ENCODE data around the gene MATCAP1. TPM values are rescaled to one million over a fixed set of nuclear protein-coding genes. Genes with fewer than 3 reads are reported as not detected.
A peak's percentile ranks its signal among the peaks of the same experiment; 100 is the strongest.

Gene MATCAP1
- total and polyA plus RNA-seq, 7 experiments from 2014 or later: 0.48 to 88.1 (median 4.9) TPM

DNA sequence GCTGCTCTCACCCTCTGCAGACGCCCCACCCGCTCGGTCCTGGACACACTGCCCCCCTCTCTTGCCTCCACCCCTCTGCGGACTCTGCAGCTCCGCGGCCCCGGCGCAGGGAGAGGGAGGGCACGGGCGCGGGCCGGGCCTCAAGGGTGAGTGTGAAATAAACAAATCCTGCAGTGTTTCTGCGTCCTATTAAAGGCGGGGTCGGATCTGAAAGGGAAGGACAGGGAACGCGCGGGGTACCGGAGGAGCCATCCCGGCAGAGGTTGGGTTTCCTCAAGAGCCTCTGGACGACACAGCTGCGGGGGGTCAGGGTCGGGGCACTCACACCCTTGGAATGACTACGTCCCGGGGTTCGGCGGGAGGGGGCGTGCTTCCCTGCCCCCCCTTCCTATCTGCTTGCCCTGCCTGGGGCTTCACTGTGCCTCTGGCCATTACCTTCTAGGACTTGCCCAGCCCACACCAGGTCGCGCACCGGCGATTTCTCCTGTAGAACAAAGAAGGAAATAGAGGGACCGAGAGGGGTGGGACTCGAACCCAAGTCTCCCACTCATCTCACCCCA is 19.7 kb downstream of the MATCAP1 start:
- no peak for DNase-seq
- ChIA-PET CTCF (no interaction called here), POLR2A (interaction anchor here (0.9 to 2.2 kb wide), 3 partner anchors 11 to 54 kb away, joined by 3 to 11 read pairs (median 5); partner anchors contain the start of genes MATCAP1 and PHAF1)
- intact Hi-C loops (cut with micrococcal nuclease): no loop called here
- H3K27ac Mint-ChIP-seq: peak overlapping the region in 1 of 9 donors; percentile 69
- Histone ChIP-seq H3K27ac (ENCODE audit: low read depth, low read length) (no peak overlapping the region), H3K27me3 (ENCODE audit: control insufficient read depth in 2 of 2, insufficient read depth in 2 of 2, low read length in 2 of 2) (peaks cover 9 to 35% of the 10 kb centered on the region in 2 donors), H3K9me3 (ENCODE audit: control insufficient read depth in 2 of 3, low read length in 3 of 3) (no peaks in the 10 kb centered on the region), H3K36me3 (ENCODE audit: control insufficient read depth in 2 of 3, insufficient read depth in 3 of 3, low read length in 3 of 3) (peaks cover 0 to 3% (median 0%) of the 10 kb centered on the region in 3 experiments), H3K4me1 (ENCODE audit: control insufficient read depth in 2 of 2, insufficient read depth in 2 of 2, low read length in 2 of 2) (peaks cover 18 to 45% of the 10 kb centered on the region in 2 donors), H3K4me3 (ENCODE audit: low read length) (peak overlapping the region; percentile 51)
- no peaks in the 10 kb centered on the region for H3K9me3 Mint-ChIP-seq
- peak overlapping the region in 9 of 10 donors; percentile 19 to 82 (median 70) for H3K4me3 Mint-ChIP-seq
- no peak for ATAC-seq
- peaks cover 7 to 50% (median 19%) of the 10 kb centered on the region in 7 donors for H3K4me1 Mint-ChIP-seq
- H3K36me3 Mint-ChIP-seq: peaks cover 0 to 33% (median 0%) of the 10 kb centered on the region in 5 donors
- peaks cover 23 to 41% (median 35%) of the 10 kb centered on the region in 5 donors for H3K27me3 Mint-ChIP-seq

DNA sequence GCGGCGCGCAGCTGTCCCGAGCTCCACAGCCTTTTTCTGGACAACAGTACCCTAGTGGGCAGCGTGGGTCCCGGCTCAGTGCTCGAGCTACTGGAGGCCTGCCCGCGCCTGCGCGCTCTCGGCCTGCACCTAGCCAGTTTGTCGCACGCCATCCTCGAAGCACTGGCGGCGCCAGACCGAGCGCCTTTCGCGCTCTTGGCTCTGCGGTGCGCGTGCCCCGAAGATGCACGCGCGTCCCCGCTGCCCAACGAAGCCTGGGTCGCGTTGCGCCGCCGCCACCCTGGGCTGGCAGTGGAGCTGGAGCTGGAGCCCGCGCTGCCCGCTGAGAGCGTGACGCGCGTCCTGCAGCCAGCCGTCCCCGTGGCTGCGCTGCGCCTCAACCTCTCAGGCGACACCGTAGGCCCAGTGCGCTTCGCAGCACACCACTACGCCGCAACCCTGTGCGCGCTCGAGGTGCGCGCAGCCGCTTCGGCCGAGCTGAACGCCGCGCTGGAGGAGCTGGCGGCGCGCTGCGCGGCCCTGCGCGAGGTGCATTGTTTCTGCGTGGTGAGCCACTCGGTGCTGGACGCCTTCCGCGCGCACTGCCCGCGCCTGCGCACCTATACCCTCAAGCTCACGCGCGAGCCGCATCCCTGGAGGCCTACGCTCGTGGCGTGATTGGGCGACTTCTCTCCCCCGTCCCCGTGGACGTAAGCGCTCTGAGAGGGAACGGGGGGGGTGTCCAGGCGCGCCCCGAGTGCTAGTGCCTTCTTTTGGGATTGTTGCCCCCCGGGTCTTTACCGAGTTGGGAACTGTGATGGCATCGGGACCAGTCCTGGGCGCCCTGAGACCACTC is 20.4 kb downstream of the MATCAP1 start:
- no peaks in the 10 kb centered on the region for H3K9me3 Mint-ChIP-seq
- ChIA-PET POLR2A (interaction anchor here (1.3 to 4.6 kb wide), 8 partner anchors 8 to 158 kb away, joined by 3 to 31 read pairs (median 6); partner anchors contain the start of genes B3GNT9, E2F4, MATCAP1 and NOL3), CTCF (interaction anchor here (1.0 to 1.7 kb wide), 2 partner anchors 9 to 22 kb away, joined by 7 read pairs; no protein-coding TSS in a partner anchor)
- Histone ChIP-seq H3K36me3 (ENCODE audit: control insufficient read depth in 2 of 3, insufficient read depth in 3 of 3, low read length in 3 of 3) (peaks cover 0 to 3% (median 0%) of the 10 kb centered on the region in 3 experiments), H3K4me1 (ENCODE audit: control insufficient read depth in 2 of 2, insufficient read depth in 2 of 2, low read length in 2 of 2) (peaks cover 23 to 52% of the 10 kb centered on the region in 2 donors), H3K9me3 (ENCODE audit: control insufficient read depth in 2 of 3, low read length in 3 of 3) (no peaks in the 10 kb centered on the region), H3K4me3 (ENCODE audit: low read length) (peak overlapping the region; percentile 51), H3K27me3 (ENCODE audit: control insufficient read depth in 2 of 2, insufficient read depth in 2 of 2, low read length in 2 of 2) (peaks cover 9 to 30% of the 10 kb centered on the region in 2 donors), H3K27ac (ENCODE audit: low read depth, low read length) (no peak overlapping the region)
- H3K27ac Mint-ChIP-seq: peak overlapping the region in 1 of 9 donors; percentile 63
- peaks cover 0 to 38% (median 0%) of the 10 kb centered on the region in 5 donors for H3K36me3 Mint-ChIP-seq
- H3K4me3 Mint-ChIP-seq: peak overlapping the region in 9 of 10 donors; percentile 27 to 82 (median 70)
- ATAC-seq (peak; percentile 1), DNase-seq (peak in 6 of 9 donors; percentile 30 to 67 (median 41))
- intact Hi-C loops (cut with micrococcal nuclease): no loop called here
- H3K4me1 Mint-ChIP-seq: peaks cover 11 to 49% (median 26%) of the 10 kb centered on the region in 7 donors
- peaks cover 23 to 35% (median 32%) of the 10 kb centered on the region in 5 donors for H3K27me3 Mint-ChIP-seq

DNA sequence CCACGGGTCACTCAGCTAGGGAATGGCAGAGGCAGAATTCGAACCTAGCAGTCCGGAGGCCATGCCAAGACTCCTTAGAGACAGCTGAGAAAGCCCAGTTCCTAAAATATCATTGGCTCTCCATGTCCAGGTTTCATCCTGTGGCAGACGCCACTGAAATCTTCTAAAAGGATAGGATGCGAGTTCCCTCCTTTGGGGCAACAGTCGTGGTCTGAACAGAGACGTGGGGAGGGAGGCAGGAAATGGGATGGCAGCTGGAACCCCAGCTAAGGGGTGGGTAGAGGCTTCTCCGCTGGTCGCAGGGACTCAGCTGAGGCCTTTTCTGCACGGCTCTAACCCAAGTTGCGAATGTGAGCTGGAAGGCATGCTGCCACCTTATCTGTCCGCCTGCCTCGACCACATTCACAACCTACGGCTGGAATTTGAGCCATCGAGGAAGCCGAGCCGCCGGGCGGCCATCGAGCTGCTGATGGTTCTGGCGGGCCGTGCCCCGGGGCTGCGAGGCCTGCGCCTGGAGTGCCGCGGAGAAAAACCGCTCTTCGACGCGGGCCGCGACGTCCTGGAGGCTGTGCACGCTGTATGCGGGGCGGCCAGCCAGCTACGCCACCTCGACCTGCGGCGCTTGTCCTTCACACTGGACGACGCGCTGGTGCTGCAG is 21.1 kb downstream of the MATCAP1 start:
- Histone ChIP-seq H3K27ac (ENCODE audit: low read depth, low read length) (no peak overlapping the region), H3K36me3 (ENCODE audit: control insufficient read depth in 2 of 3, insufficient read depth in 3 of 3, low read length in 3 of 3) (peaks cover 0 to 3% (median 0%) of the 10 kb centered on the region in 3 experiments), H3K4me1 (ENCODE audit: control insufficient read depth in 2 of 2, insufficient read depth in 2 of 2, low read length in 2 of 2) (peaks cover 29 to 59% of the 10 kb centered on the region in 2 donors), H3K27me3 (ENCODE audit: control insufficient read depth in 2 of 2, insufficient read depth in 2 of 2, low read length in 2 of 2) (peaks cover 9 to 30% of the 10 kb centered on the region in 2 donors), H3K9me3 (ENCODE audit: control insufficient read depth in 2 of 3, low read length in 3 of 3) (no peaks in the 10 kb centered on the region), H3K4me3 (ENCODE audit: low read length) (peak overlapping the region; percentile 51)
- ChIA-PET CTCF (interaction anchor here (1.0 to 1.8 kb wide), 3 partner anchors 8 to 23 kb away, joined by 5 to 7 read pairs (median 7); no protein-coding TSS in a partner anchor), POLR2A (interaction anchor here (0.9 to 4.6 kb wide), 8 partner anchors 9 to 158 kb away, joined by 3 to 31 read pairs (median 6); partner anchors contain the start of genes B3GNT9, E2F4, MATCAP1 and NOL3)
- ATAC-seq: no peak
- H3K27me3 Mint-ChIP-seq: peaks cover 23 to 30% (median 27%) of the 10 kb centered on the region in 5 donors
- H3K36me3 Mint-ChIP-seq: peaks cover 0 to 43% (median 0%) of the 10 kb centered on the region in 5 donors
- H3K4me3 Mint-ChIP-seq: peak overlapping the region in 9 of 10 donors; percentile 11 to 78 (median 69)
- H3K27ac Mint-ChIP-seq: peak overlapping the region in 1 of 9 donors; percentile 82
- intact Hi-C loops (cut with micrococcal nuclease): no loop called here
- peaks cover 18 to 51% (median 34%) of the 10 kb centered on the region in 7 donors for H3K4me1 Mint-ChIP-seq
- no peaks in the 10 kb centered on the region for H3K9me3 Mint-ChIP-seq
- no peak for DNase-seq

DNA sequence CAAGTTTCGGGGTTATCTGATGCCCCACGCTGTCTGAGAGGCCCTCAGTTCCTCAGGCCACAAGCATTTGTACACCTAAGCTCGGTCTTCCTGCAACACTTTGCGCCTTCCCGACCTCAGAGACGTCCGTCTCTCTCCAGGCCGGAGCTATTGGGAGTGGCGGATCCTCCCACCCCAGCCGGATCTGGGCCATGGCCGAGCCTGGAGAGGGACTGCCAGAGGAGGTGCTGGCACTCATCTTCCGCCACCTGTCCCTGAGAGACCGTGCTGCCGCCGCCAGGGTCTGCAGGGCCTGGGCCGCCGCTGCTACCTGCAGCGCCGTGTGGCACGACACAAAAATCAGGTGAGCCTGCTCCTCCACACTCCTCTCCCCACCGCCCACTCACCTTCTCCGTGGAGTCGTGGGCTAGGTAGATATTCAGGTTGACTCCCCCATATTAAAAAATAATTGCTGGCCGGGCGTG is 22.1 kb downstream of the MATCAP1 start:
- POLR2A ChIA-PET: interaction anchor here (0.9 to 4.6 kb wide), 7 partner anchors 10 to 66 kb away, joined by 4 to 31 read pairs (median 8); partner anchors contain the start of genes B3GNT9, MATCAP1, NOL3 and TMEM208
- CTCF ChIA-PET: interaction anchor here (1.1 to 1.8 kb wide), 2 partner anchors 11 to 136 kb away, joined by 3 to 5 read pairs; no protein-coding TSS in a partner anchor
- Histone ChIP-seq H3K27ac (ENCODE audit: low read depth, low read length) (no peak overlapping the region), H3K27me3 (ENCODE audit: control insufficient read depth in 2 of 2, insufficient read depth in 2 of 2, low read length in 2 of 2) (peaks cover 9 to 26% of the 10 kb centered on the region in 2 donors), H3K36me3 (ENCODE audit: control insufficient read depth in 2 of 3, insufficient read depth in 3 of 3, low read length in 3 of 3) (peaks cover 0 to 3% (median 0%) of the 10 kb centered on the region in 3 experiments), H3K9me3 (ENCODE audit: control insufficient read depth in 2 of 3, low read length in 3 of 3) (no peaks in the 10 kb centered on the region), H3K4me3 (ENCODE audit: low read length) (no peak overlapping the region), H3K4me1 (ENCODE audit: control insufficient read depth in 2 of 2, insufficient read depth in 2 of 2, low read length in 2 of 2) (peaks cover 39 to 66% of the 10 kb centered on the region in 2 donors)
- DNase-seq (no peak), ATAC-seq (no peak)
- Mint-ChIP-seq H3K9me3 (no peaks in the 10 kb centered on the region), H3K27me3 (peaks cover 16 to 22% (median 19%) of the 10 kb centered on the region in 5 donors), H3K4me3 (peak overlapping the region in 8 of 10 donors; percentile 11 to 74 (median 46)), H3K27ac (peak overlapping the region in 1 of 9 donors; percentile 82), H3K36me3 (peaks cover 0 to 44% (median 0%) of the 10 kb centered on the region in 5 donors), H3K4me1 (peaks cover 25 to 62% (median 44%) of the 10 kb centered on the region in 7 donors)
- intact Hi-C loops (cut with micrococcal nuclease): loop anchor here (1.0 to 2.0 kb wide), 5 partner anchors 9 to 227 kb away; partner anchors contain the start of genes CIAO2B (in 1 of the 2), NOL3 (in 1 of the 2) and TMEM208 (in 1 of the 2)

DNA sequence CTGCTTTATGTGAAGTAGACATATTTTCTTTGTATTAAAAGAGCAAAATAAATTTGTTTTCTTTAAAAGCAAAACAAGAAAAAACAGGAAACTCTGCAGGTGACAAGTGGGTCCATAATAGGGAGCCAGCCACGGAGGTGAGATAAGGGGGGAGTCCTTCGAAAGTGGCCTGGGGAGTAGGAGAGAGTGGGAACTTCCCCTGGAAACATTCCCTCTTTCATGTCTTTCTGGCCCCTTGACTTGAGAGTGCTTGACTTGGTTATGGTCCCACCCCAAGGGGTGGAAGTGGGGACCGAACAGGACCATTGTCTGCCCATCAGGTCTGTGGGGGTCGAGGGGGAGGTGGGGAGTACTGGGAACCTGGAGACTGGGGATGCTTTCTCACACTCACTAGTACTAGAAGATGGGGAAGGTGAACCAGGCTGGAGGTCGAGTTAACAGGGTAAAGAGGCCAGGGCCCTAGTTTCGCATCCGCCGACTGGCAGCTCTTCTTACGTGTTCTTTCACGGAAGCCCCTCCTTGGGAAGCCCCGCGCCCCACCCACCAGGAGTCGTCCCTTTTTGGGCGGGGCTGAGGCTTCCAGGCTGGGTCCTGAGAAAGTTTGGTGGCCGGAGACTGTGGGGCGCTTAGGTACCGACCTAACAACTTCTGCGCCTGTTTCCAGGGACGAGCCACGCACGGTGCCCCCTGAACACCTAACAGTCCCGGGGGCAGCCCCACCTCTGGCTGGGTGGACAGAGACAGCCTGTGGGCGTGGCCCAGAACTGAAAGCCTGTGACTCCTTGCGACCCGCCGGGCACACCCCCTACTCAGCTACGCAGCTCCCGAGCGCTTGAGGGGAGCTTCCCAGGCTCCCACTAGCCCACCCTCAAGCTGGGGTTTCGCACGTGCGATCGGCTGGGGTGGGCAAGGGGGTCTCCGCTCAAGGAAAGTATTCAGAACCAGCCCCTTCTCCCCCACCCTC is 24.8 kb downstream of the MATCAP1 start:
- DNase-seq (peak in 8 of 9 donors; percentile 58 to 85 (median 72)), ATAC-seq (peak; percentile 55)
- peaks cover 0 to 3% (median 0%) of the 10 kb centered on the region in 3 experiments for H3K36me3 ChIP-seq (ENCODE audit: control insufficient read depth in 2 of 3, insufficient read depth in 3 of 3, low read length in 3 of 3)
- H3K9me3 Mint-ChIP-seq: no peaks in the 10 kb centered on the region
- H3K4me1 ChIP-seq (ENCODE audit: control insufficient read depth in 2 of 2, insufficient read depth in 2 of 2, low read length in 2 of 2): peaks cover 49 to 52% of the 10 kb centered on the region in 2 donors
- H3K36me3 Mint-ChIP-seq: peaks cover 0 to 47% (median 0%) of the 10 kb centered on the region in 5 donors
- peak overlapping the region; percentile 78 for H3K4me3 ChIP-seq (ENCODE audit: low read length)
- peak overlapping the region; percentile 94 for H3K27ac ChIP-seq (ENCODE audit: low read depth, low read length)
- CTCF ChIA-PET: interaction anchor here (0.8 to 1.7 kb wide), 5 partner anchors 11 to 176 kb away, joined by 3 to 9 read pairs (median 4); partner anchors contain the start of genes MATCAP1 and NOL3
- POLR2A ChIA-PET: interaction anchor here (0.6 to 4.6 kb wide), 12 partner anchors 8 to 175 kb away, joined by 3 to 31 read pairs (median 5); partner anchors contain the start of genes B3GNT9, E2F4, FHOD1 and MATCAP1
- H3K27me3 Mint-ChIP-seq: peaks cover under 1 to 11% (median 9%) of the 10 kb centered on the region in 5 donors
- peaks cover 27 to 65% (median 52%) of the 10 kb centered on the region in 7 donors for H3K4me1 Mint-ChIP-seq
- H3K27me3 ChIP-seq (ENCODE audit: control insufficient read depth in 2 of 2, insufficient read depth in 2 of 2, low read length in 2 of 2): peaks cover 0 to 12% of the 10 kb centered on the region in 2 donors
- peak overlapping the region; percentile 94 to 99 (median 95) for H3K27ac Mint-ChIP-seq
- no peaks in the 10 kb centered on the region for H3K9me3 ChIP-seq (ENCODE audit: control insufficient read depth in 2 of 3, low read length in 3 of 3)
- intact Hi-C loops (cut with micrococcal nuclease): loop anchor here (1.0 to 2.0 kb wide), 5 partner anchors 50 to 182 kb away; partner anchors contain the start of genes CBFB (in 1 of the 2), FHOD1 (in 1 of the 2) and PHAF1 (in 1 of the 2)
- H3K4me3 Mint-ChIP-seq: peak overlapping the region; percentile 76 to 93 (median 87)

All from naive thymus-derived CD4-positive, alpha-beta T cell (primary cell).